LHCN-M2 (cell line): ENCODE results near the gene GNG8. TPM values are rescaled to one million over a fixed set of nuclear protein-coding genes. Genes with fewer than 3 reads are reported as not detected.
"Not testable (repeated sequence)": the region's sequence is repeated elsewhere in the genome, so short reads cannot be mapped to it uniquely, and the experiment has no call there.

Experiments used
- DNase-seq: peaks from one replicate; pipeline ENCODE4 v3.0.0-alpha.2; 2012; ENCODE audit warnings: low read depth
- total RNA-seq: library from RNA; depleted of rRNA; stranded (reverse); fragments of >200 nt; gene quantifications from 2 replicates; pipeline ENCODE4 v1.2.3, GENCODE V29; 2014

The GNG8 gene
- total RNA-seq, 1 experiment from 2014 or later: not detected

DNA sequence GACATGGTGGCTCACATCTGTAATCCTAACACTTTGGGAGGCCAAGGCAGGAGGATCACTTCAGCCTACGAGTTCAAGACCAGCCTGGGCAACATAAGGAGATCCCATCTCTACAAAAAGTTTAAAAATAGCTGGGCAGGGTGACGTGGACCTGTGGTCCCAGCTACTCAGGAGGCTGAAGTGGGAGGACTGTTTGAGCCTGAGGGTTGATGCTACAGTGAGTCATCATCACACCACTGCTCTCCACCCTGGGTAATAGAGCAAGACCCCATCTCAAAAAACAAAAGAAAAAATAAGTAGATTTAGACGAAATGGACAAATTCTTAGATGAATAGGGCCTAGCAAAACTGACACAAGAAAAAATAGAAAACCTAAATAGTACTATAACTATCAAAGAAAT lies 10.4 kb upstream of the GNG8 start:
- no peak for DNase-seq

DNA sequence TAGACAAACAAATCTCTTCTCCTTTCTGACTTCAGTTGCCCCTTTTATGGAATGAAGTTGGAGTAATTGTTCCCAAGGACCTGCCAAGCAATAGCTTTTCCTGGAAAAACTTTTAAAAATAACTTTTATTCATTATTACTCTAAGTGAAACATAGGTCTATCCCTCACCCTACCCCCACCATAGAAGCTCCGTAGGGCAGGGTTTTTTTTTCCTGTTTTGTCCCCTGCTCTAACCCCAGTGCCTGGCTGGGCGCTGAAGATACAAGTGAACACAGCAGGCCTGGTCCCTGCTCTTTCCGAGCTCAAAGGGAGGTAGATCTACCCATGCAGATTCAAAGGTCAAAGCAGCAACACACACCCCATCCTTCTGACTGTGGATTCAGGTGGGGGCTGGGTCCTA lies 8.7 kb upstream of the GNG8 start:
- DNase-seq: no peak

DNA sequence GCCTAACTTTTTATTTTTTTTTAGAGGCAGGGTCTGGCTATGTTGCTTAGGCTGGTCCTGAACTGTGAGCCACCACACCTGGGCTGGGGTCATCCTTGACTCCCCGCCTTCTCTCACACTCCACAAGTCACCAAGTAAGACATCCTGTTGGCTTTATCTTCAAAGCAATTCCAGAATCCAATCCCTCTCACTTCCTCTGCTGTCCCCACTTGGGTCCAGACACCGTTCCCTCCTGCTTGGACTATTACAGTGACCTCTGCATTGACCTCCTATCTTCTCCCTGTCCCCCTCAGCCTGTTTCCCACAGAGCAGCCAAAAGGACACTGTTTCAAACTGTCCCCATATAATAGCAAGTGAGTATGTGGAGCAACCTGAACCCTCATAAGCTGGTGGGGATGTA lies 4.7 kb upstream of the GNG8 start:
- DNase-seq: no peak

DNA sequence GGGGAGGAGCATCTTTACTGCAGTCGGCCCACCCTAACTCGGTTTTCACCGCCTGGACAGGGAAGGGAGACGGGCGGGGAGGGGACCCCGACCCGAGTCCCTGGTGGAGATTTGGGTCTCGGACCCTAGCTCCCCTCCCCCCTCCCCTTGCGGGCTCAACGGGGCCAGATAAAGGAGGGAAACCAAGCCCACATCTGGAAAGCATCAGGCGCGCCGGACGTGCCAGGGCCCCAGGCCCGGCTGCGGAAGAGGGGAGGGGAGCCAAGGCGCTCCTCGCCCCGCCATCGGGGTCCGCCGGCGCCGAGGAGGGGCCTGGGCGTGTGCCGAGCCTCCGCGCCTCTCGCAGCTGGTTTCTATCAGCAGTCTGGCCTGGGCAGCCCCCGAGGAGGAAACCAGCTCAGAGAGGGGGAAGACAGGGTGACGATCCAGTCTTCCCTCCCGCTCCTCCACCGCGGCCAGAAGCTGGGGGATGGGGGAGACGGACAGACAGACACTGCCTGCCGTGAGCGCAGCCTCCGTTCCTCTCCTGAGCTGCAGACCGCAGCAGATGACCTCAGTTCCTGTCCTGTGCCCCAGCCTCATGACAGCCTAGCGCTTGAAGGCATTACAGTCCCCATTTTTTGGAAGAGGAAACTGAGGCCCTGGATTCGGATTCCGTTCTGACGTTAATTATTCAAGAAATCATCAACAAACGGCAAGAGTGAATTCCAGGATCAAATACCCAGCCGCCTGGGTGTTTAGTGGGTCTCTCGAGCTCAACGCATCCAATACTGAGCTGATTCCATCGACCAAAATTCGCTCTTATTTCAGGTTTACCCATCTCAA lies 3.6 kb upstream of the GNG8 start:
- DNase-seq: no peak

DNA sequence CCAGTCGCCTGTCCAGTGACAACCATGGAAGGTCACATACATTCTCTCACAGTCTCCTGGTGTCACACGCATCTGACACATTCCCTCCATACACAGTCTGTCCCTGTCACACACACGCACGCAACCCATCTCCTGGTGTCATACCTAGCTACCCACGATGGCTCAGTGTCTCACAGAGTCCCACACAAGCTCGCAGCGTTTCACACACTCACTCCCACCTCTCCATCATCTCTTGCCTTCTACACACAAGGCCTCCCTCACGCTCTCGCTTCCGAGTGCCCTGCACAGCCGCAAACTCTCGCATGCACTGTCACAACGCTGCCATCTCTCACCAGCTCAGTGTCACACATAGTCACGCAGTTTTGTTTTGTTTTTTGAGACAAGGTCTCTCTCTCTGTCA lies 1.2 kb upstream of the GNG8 start:
- no peak for DNase-seq

DNA sequence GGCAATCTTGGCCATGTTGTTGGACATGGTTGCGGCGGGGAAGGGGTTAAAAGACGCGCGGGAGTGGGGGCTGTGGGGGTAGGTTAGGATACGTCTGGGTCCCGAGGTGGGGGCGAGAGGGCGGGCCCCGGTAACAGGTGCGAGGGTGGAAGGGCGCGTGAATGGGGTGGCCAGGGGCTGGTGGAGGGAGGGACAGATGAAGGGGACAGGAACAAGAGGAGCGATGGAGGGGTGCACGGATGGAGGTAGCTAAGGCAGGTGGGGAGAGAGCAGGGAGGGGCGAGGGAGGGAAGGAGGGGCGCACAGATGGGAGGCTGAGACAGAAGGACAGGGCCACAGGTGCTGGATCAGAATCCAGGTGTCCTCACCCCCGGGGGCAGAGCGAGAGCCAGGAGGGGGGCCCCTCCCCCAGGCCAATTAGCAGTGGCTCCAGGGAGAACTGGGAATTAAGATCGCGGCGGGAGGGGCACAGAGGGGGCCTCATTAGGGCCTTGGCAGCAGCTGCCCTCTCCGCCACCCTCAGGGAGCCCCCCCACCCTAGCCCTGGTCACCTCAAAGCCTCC lies 1.3 kb downstream of the GNG8 start:
- no peak for DNase-seq

DNA sequence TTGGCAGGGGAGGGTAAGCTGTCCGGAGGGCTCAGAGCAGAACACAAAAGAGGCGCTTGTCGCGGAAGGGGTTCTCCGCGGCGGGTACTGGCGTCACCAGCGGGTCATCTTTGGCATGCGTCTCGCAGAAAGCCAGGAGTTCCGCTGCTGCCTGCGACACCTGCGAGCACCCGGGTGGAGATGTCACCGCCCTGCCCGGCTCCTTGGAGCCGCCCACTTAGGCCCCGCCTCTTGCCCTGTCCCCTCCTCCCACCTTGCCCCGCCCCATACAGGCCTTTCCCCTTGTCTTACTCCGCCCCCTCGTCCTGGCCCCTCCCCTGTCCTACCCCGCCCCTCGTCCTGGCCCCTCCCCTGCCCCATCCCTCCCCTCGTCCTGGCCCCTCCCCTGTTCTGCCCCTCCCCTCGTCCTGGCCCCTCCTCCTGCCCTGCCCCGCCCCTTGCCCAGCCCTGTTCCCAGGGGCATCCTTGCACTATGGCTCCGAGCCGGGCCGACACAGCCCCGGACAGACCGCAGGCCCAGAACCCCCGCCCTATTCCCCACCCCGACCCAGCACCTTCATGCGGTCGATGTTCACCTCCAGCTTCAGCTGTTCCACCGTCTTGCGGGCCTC lies 1.9 kb downstream of the GNG8 start:
- DNase-seq: peak; percentile 69

DNA sequence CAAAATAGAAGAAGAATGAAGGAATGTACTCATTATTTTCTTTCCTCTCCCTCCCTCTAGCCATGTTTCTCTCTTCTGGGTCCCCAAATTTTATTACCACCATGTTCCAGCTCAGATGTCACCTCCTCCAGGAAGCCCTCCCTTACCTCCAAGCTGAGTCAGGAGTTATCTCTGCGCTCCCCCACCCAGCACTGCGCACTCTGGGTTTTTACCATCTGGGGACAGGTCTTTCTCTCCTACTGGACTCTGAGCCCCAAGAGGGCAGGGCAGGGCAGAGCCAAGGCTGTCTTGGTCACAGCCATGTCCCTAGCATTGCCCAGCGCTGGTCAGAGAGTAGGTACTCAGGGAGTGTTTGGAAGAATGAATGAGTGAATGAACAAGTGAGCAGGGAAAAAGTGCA lies 2.9 kb downstream of the GNG8 start:
- DNase-seq: no peak

DNA sequence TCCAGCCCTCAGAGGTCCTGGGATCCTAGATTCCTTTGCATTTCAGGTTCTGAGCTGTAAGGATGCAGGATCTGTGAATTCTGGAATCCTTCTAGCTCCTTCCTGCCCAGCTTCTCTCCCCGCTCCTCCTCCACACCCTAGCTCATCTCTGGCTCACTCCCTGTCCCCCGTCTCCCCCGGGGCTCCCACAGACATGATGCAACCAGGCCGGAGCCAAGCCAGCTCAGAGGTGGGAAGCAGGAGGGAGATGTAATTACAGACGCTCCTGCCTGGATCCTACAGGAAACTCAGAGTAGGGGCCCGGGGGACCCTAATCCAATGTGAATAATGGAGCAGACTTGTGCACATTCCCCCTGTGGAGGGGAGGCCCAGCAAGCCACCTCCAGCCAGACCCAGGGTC lies 4.5 kb downstream of the GNG8 start:
- DNase-seq: no peak

DNA sequence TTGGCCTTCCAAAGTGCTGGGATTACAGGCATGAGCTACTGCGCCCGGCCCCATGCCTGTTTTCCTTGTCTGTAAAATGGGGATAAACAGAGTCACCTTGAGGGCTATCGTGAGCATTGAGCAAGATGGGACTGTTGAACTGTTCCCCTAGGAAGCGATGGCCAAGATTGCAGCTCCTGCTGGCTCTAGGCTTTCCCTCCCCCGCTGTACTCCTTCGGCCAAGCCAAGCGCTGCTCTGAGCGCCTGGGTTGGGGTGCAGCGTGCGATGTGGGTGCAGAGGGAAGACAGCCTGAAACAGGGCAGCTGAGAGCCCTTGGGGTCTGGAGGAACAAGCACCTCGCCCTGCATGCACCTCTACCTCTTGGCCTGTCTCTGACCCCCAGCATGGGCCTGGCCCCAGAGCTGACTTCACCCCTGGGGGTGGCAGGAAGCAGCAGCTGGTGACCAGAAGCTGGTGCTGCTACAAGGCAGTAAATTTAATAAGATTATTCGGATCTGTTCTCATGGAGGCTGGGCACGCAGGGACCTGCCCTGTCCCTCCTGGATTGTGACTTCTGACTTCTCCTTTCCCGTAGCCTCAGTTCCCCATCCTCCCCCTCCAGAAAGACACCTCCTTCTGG lies 5.3 kb downstream of the GNG8 start:
- DNase-seq: no peak

DNA sequence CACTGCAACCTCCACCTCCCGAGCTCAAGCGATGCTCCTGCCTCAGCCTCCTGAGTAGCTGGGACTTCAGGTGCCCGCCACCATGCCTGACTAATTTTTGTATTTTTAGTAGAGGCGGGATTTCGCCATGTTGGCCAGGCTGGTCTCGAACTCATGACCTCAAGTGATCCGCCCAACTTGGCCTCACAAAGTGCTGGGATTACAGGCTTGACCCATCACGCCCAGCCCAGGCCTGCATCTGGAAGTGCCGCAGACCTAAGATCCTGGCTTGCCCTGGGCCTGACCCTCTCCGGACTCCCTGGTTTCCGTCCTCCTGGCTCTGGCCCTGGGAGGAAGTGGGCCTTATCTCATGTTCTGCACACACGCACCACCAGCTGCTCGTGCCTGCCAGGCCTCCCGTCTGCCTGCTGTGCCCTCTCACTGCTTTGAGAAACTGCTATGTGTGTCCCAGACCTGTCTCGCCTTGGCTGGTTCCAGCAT lies 6.4 kb downstream of the GNG8 start:
- no peak for DNase-seq

DNA sequence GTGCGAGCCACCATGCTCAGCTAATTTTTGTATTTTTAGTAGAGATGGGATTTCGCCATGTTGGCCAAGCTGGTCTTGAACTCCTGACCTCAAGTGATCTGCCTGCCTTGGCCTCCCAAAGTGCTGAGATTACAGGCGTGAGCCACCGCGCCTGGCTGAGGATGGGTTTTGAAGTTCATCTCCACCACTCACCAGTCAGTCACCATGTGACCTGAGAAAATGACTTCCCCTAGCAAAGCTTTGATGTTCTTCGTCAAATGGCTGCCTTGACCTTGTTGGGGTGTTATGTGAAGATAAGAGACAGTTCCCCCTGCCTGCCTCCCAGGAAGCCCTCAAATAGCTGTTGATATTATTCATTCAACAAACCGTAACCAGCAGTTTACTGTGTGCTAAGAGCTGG lies 7.0 kb downstream of the GNG8 start:
- DNase-seq: not testable (repeated sequence)

DNA sequence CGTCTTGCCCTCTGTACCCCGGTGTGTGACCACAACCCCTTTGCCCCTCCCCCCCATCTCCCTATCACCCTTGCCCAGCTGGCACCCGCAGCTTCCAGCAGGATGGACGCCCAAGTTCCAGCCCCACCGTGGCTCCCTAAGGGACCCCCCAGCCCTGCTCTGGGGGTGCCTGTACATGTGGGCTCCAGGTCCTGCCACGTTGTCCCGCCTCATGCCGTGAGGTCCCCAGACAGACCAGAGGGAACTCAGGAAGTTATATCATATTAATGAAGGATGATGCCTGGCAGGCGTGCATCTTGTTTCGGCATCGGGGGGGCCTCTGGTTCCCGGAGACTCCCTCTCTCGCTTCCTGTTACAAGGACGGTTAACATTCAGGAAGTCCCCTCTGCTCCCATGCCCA lies 9.6 kb downstream of the GNG8 start:
- DNase-seq: no peak

DNA sequence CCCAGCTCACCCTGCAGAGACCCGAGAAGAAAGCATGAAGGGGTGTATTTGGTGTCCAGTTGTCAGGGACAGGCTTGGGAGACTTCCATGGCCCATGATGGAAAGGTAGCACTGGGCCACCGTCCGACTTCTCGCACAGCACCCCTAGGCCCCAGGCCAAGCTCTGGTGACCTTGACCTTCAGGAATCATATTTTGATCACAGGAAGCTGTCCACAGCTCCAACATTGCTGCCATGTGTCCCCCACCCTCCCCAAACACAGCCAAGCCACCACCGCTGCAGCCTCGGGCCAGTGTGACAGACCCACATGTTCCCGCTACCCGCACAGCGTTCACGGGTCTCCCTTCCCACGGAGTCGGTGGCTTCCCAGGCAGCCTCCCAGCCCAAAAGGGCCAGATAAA lies 10.3 kb downstream of the GNG8 start:
- no peak for DNase-seq

DNA sequence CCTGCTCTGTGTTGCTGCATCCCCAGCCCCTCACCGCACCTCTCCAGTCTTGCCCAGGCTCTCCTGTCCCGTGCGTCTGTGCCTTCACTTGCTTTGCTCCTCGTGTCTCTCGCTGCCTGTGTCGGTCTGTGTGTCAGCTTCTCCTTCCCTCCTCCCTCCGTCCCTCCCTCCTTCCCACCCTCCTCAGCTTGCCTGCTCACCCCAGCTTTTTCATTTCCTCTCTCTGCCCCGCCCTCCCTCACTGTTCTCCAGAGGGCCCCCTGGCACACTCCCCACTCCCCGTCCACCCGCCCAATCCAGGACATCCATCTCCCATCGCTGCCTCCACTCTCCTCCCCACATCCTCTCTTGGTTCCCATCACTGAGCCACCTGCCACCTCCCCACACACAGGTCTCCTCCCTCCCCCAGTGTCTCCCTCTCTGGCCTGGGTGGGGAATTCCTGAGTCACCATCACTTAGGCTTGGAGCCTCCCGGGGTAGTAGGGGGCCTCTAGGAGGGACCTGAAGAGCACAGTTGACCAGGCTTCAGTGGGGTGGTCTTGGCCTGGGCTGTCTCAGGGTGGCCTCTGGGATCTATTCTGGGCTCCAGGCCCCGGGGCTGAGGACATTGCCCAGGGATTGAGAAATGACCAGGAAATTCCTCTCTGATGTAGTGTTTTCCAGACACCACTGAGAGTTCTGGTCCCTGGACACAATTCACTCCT lies 10.9 kb downstream of the GNG8 start, which contains the start of gene PTGIR:
Gene PTGIR, minus strand, starts transcription at position 132 of the 704 bp plus-strand sequence. CDS start 864 bp downstream, outside the sequence.
- DNase-seq: no peak

DNA sequence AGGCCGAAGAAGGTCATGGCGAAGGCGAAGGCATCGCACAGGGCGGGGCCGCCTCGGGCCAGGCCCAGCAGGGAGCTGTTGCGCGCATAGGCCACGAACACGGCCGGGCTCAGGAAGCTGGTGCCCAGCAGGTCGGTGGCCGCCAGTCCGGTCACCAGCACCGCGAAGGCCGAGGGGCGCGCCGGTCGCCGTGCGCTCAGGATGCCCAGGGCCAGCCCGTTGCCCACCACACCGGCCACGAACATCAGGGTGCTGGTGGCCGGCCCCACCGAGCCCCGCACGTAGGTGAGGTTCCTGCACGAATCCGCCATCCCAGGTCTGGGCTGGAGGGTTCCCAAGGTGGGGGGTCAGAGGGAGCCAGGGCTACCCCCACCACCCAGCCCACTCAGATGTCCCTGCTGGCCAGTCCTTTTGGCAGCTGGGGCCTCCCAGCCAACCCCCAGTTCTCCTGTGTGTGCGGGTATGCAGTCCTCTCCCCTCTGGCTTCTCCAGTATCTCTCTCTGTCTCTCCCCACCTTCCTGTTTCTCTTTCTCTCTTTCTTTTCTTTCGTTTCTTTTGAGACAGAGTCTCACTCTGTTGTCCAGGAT lies 12.0 kb downstream of the GNG8 start:
- DNase-seq: no peak

DNA sequence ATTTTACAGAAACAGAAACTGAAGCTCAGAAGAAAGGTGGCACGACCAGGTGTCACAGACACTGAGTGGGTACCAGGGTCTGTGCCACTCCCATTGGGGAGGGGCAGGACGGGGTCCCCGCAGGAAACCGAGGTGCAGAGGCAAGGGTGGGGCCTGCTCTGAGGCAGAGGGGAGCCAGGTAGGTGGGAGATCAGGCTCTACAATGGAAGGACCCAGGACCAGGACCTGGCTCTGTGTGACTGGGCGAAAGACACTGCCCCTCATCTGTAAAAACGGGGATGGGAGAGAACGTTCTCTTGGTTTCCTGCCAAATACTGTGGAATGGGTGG lies 13.9 kb downstream of the GNG8 start:
- DNase-seq: no peak

DNA sequence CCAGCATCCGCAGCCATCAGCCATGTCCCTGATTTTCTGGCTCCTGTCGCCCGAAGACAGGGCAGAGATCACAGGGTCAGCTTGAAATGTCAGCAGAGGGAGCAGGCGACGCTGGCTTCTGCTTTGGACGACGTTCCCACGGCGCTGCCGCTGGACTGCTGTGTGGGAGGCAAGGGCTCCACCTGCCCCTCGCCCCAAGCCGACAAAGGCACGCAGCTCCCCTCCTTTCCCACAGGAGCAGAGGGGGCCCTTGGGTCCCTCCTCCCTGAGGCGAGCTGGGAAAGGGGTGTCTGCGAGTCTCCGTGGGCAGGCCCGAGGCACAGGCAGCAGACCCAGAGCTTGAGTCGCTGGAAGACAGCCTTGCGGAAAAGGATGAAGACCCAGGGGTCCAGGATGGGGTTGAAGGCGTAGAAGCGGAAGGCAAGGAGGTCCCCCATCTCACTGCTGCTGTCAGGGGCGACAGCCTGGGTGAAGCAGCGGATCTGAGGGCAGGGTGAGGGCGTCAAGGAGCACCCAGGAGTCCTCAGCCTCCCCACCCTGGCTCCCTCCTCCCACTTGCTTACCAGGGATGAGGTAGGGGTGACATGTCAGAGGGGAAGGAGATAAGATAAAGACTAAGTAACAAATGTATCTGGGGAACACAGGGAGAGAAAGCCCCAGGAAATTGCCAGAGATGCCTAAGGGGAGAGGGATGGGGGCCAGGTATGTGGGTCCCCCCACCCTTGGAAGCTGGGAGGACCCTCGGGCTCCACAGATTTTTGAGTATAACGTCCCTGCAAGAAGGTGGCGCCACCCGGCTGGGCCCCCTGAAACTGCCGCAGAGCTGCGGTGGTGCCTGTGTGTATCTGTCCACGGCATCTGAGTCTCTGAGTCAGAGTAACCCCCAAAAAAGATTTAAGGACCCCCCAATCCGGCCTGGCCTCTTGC lies 14.5 kb downstream of the GNG8 start:
- no peak for DNase-seq

DNA sequence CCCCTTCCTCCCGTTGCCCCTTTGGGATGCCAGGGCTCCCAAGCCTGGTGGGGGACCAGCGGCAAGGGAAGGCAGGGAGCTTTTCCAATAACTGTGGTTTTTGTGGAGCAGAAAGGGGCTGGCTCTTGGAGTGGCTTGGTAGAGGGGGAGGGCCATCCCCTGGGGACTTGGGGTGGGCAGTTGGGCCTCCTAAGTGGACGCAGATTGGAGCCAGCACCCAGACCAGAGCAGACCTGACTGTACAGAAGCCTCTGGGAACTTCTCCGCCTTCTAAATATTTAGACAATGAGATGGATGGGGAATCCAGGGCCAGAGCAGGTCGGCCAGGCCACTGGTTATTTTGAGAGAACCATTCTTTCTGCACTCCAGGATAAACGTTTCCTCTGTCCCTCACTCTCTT lies 15.3 kb downstream of the GNG8 start:
- DNase-seq: no peak

DNA sequence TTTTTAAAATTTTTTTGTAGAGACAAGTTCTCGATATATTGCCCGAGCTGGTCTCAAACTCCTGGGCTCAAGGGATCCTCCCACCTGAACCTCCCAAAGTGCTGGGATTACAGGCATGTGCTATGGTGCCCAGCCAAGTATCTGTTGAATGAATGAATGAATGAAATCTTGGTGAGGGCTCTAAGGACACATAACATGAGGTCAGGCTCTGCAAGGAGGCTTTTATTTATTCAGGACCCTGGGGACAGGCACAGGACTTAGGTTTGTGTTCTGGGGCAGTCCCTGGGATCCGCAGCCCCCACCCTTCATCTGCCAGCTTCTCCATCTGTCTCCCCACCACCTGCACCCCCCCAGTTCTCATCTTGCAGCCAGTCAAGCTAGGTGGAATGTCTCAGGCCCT lies 15.7 kb downstream of the GNG8 start:
- no peak for DNase-seq
